Mucosa of rectum (tissue), 2 donors: ENCODE results near the gene MGP.

Experiments used
- H3K27ac ChIP-seq, 2 donors: one replicate each; pipeline ENCODE4 v1.7.0; 2013; ENCODE audit warnings: inconsistent platforms in 2 of 2, low read depth in 2 of 2, low read length in 2 of 2
- H3K27me3 ChIP-seq, 2 donors: one replicate each; pipeline ENCODE4 v1.7.0; 2013; ENCODE audit warnings: low read length in 2 of 2; ENCODE audit not compliant: control insufficient read depth in 2 of 2, insufficient read depth in 2 of 2
- H3K36me3 ChIP-seq, 2 donors: one replicate each; pipeline ENCODE4 v1.7.0; 2013; ENCODE audit warnings: low read length in 2 of 2; ENCODE audit not compliant: control insufficient read depth in 2 of 2, insufficient read depth in 2 of 2
- H3K4me1 ChIP-seq, 2 donors: one replicate each; pipeline ENCODE4 v1.7.0; 2013; ENCODE audit warnings: low read length in 2 of 2, mild to moderate bottlenecking in 1 of 2; ENCODE audit not compliant: control insufficient read depth in 2 of 2, insufficient read depth in 2 of 2
- H3K4me3 ChIP-seq, 2 donors: one replicate each; pipeline ENCODE4 v1.7.0; 2013; ENCODE audit warnings: low read length in 2 of 2
- H3K9ac ChIP-seq, 2 donors: one replicate each; pipeline ENCODE4 v1.7.0; 2013; ENCODE audit warnings: low read length in 2 of 2, low read depth in 1 of 2, mild to moderate bottlenecking in 1 of 2
- H3K9me3 ChIP-seq, 2 donors: one replicate each; pipeline ENCODE4 v1.7.0; 2013; ENCODE audit warnings: low read length in 2 of 2; ENCODE audit not compliant: control insufficient read depth in 2 of 2
- donor health status: healthy.
- donor health status: Normal muscosa, but diverticular disease.

The MGP gene

DNA sequence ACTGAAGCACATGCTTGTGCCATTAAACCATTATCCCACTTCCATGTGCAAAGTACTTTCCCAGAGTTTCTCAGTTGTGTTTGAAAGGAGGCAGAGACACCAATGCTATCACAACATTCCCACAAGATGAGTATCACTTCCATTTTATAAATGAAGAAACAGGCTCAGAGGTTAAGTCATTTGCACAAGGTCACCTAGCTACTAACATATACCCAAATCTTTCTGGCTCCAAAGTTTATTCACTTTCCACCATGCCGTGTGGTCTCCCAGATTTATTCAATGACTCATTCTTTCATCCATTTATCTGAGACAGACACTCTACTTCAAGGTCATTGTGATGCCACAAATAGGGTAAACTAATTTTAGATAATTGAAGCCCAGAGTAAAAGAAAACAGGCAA is 51.7 kb downstream of the MGP start:
- Histone ChIP-seq H3K9me3 (no peaks in the 10 kb centered on the region), H3K4me1 (no peaks in the 10 kb centered on the region), H3K9ac (no peak overlapping the region), H3K27ac (no peak overlapping the region), H3K27me3 (no peaks in the 10 kb centered on the region), H3K36me3 (no peaks in the 10 kb centered on the region), H3K4me3 (no peak overlapping the region)

DNA sequence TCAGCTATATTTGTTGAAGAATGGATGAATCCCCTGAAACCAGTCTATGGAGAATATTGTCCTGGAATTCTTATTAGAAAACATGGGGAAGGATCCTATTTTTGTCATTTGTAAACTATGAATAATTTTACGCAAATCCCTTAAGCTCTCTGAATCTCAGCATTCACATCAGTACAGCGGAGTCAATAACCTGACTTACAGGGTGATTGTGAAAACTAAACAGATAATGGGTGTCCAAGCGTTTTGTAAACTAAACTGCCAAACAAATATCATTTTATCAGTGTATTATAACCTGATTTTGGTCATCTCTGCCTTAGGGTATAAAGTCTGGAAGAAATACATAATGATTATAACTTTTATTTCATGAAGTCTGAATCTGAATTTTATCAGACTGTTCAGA is 52.3 kb downstream of the MGP start:
- no peak overlapping the region for H3K4me3 ChIP-seq
- no peak overlapping the region for H3K27ac ChIP-seq
- no peak overlapping the region for H3K9ac ChIP-seq
- H3K4me1 ChIP-seq = no peaks in the 10 kb centered on the region
- H3K27me3 ChIP-seq = no peaks in the 10 kb centered on the region
- no peaks in the 10 kb centered on the region for H3K36me3 ChIP-seq
- no peaks in the 10 kb centered on the region for H3K9me3 ChIP-seq
